Measurements from ENCODE around the gene AIFM3.
A peak's percentile ranks its signal among the peaks of the same experiment; 100 is the strongest.

The AIFM3 gene

DNA sequence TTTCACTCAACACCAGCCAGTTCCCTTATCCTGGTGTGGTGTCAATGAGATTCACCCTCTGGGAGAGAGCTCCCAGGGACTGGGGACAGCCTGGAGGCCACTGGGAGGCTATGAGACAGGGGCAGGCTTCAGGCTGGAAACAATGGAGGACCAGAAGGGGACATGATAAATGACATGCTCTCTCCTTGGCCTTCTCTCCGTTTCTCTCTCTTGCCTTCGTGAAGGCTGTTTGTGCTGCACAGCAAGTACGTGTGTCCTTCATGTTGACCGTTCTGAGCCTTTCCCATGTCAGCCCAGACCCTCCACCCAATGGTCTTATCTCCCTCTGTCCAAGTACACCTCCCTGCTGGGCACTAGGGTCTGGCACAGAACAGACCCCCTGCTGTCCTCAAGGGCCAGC, 13.5 kb downstream of the AIFM3 start:
- H3K9me3 ChIP-seq (ENCODE audit: insufficient read depth, low read length) = no peaks in the 10 kb centered on the region
- H3K4me3 ChIP-seq (ENCODE audit: insufficient read depth, low read length, poor library complexity, severe bottlenecking) = no peak overlapping the region
- H3K9ac ChIP-seq (ENCODE audit: low read length) = no peak overlapping the region
- H3K79me2 ChIP-seq (ENCODE audit: insufficient read depth, low read length) = no peaks in the 10 kb centered on the region
- no peak overlapping the region for H3K27ac ChIP-seq (ENCODE audit: low read depth, low read length)
- no peak overlapping the region for H2AFZ ChIP-seq (ENCODE audit: low read depth, low read length, severe bottlenecking)
- H3K36me3 ChIP-seq (ENCODE audit: low read length) = no peaks in the 10 kb centered on the region
- no peak for TF ChIP-seq EZH2phosphoT487 (conservative IDR thresholded peaks at IDR 0.05; ENCODE audit: low read length)
- TF ChIP-seq, protein P1, sequence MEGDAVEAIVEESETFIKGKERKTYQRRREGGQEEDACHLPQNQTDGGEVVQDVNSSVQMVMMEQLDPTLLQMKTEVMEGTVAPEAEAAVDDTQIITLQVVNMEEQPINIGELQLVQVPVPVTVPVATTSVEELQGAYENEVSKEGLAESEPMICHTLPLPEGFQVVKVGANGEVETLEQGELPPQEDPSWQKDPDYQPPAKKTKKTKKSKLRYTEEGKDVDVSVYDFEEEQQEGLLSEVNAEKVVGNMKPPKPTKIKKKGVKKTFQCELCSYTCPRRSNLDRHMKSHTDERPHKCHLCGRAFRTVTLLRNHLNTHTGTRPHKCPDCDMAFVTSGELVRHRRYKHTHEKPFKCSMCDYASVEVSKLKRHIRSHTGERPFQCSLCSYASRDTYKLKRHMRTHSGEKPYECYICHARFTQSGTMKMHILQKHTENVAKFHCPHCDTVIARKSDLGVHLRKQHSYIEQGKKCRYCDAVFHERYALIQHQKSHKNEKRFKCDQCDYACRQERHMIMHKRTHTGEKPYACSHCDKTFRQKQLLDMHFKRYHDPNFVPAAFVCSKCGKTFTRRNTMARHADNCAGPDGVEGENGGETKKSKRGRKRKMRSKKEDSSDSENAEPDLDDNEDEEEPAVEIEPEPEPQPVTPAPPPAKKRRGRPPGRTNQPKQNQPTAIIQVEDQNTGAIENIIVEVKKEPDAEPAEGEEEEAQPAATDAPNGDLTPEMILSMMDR (IDR thresholded peaks at IDR 0.05; ENCODE audit: insufficient read depth, low read length, poor library complexity, severe bottlenecking) = no peak
- no peaks in the 10 kb centered on the region for H3K9me2 ChIP-seq (replicated peaks; ENCODE audit: insufficient read depth, low read length)
- H3F3A ChIP-seq (ENCODE audit: insufficient read depth) = no peaks in the 10 kb centered on the region
- no peaks in the 10 kb centered on the region for H3K27me3 ChIP-seq (ENCODE audit: low read length)
- no peaks in the 10 kb centered on the region for H4K20me1 ChIP-seq (ENCODE audit: low read depth, low read length)
- H3K4me2 ChIP-seq (ENCODE audit: low read depth, low read length, poor library complexity, severe bottlenecking) = no peak overlapping the region

DNA sequence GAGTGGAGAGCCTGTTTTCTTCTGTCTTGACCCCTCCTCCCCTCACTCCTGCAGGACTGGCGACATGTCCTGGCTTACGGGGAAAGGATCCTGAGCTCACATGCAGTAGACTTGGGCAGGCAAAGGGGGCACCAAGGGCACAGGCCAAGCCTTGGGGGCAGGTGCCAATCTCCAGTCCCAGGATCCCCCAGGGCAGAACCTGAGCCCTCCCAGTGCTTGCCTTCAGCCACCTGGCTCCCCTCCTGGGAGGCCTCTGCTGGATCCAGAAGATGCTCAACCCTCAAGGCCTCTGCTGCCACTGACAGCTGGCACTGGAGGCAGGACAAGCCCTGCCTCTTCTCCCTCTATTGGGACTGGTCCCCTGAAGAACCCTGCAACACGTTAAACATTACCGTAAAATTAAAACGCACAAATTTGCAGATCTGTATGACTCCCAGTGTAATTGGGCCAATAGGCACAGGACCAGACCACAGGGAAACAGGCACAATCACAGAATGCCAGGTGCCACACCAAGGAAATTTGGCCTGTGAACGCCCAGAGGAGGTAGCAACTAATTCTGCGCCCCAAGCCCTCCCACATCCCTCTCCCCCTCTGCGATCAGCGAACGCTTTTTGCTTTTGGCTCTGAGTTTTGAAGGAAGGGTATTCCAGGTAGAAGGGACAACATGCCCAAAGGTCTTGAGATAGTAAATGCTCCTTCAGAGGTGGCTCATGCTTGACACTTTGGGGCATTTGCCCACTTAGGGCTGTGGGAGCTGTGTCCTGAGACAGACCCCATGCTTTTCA, 14.1 kb downstream of the AIFM3 start:
- no peak for TF ChIP-seq EZH2phosphoT487 (conservative IDR thresholded peaks at IDR 0.05; ENCODE audit: low read length)
- TF ChIP-seq, protein P1 (IDR thresholded peaks at IDR 0.05; ENCODE audit: insufficient read depth, low read length, poor library complexity, severe bottlenecking) = no peak
- H3K27me3 ChIP-seq (ENCODE audit: low read length) = no peaks in the 10 kb centered on the region
- no peaks in the 10 kb centered on the region for H3K79me2 ChIP-seq (ENCODE audit: insufficient read depth, low read length)
- peak overlapping the region; percentile 89 for H2AFZ ChIP-seq (ENCODE audit: low read depth, low read length, severe bottlenecking)
- no peaks in the 10 kb centered on the region for H3F3A ChIP-seq (ENCODE audit: insufficient read depth)
- H4K20me1 ChIP-seq (ENCODE audit: low read depth, low read length) = no peaks in the 10 kb centered on the region
- H3K9me3 ChIP-seq (ENCODE audit: insufficient read depth, low read length) = no peaks in the 10 kb centered on the region
- H3K9me2 ChIP-seq (replicated peaks; ENCODE audit: insufficient read depth, low read length) = no peaks in the 10 kb centered on the region
- H3K36me3 ChIP-seq (ENCODE audit: low read length) = no peaks in the 10 kb centered on the region
- H3K4me3 ChIP-seq (ENCODE audit: insufficient read depth, low read length, poor library complexity, severe bottlenecking) = peak overlapping the region; percentile 73
- H3K27ac ChIP-seq (ENCODE audit: low read depth, low read length) = no peak overlapping the region
- peak overlapping the region; percentile 81 for H3K9ac ChIP-seq (ENCODE audit: low read length)
- H3K4me2 ChIP-seq (ENCODE audit: low read depth, low read length, poor library complexity, severe bottlenecking) = peak overlapping the region; percentile 93

DNA sequence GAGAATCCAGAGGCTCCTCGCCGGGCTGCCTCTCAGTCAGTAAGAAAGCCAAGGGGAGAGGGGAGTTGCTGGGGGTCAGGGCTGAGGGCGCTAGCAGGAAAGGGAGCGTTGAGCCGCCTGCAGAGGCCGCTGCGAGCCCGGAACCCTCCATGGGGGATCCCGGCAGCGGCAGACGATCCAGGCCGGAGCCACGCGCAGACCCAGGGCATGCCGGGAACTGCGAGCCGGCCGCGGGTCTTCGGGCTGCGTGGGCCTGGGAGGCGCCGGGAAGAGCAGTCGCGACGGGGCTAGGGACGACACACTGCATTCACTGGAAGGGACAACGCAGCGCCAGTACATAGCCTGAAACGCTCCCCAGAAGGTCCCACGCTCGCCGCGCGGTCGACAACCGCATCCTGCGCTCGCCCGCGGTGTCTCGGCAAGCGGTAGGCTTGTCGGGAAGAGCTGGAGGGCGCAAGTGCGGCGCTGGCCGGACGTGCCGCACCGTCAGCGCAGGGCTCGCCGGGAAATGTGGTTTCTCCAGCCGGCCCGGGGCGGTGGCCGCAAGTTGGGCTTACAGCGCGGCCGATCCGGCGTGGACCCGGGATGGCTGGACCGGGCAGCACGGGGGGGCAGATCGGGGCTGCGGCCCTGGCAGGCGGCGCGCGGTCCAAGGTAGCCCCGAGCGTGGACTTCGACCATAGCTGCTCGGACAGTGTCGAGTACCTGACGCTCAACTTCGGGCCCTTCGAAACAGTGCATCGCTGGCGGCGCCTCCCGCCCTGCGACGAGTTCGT, 14.9 kb downstream of the AIFM3 start, which contains the start of gene LZTR1:
LZTR1 (plus strand) TSS at position 511 of the 776 bp plus-strand sequence; CDS start at position 586, 75 bp downstream.
- TF ChIP-seq, protein P1 (IDR thresholded peaks at IDR 0.05; ENCODE audit: insufficient read depth, low read length, poor library complexity, severe bottlenecking) = no peak
- no peak for TF ChIP-seq EZH2phosphoT487 (conservative IDR thresholded peaks at IDR 0.05; ENCODE audit: low read length)
- H4K20me1 ChIP-seq (ENCODE audit: low read depth, low read length) = no peaks in the 10 kb centered on the region
- H3K27ac ChIP-seq (ENCODE audit: low read depth, low read length) = no peak within 1 kb of the TSS

More for the DNA sequence above, 14.9 kb downstream of the AIFM3 start, which contains the start of gene LZTR1:
- Histone ChIP-seq H3F3A (ENCODE audit: insufficient read depth) (no peaks in the 10 kb centered on the region), H3K4me3 (ENCODE audit: insufficient read depth, low read length, poor library complexity, severe bottlenecking) (peak within 1 kb of the TSS; percentile 73), H2AFZ (ENCODE audit: low read depth, low read length, severe bottlenecking) (peak within 1 kb of the TSS; percentile 91), H3K27me3 (ENCODE audit: low read length) (no peaks in the 10 kb centered on the region), H3K79me2 (ENCODE audit: insufficient read depth, low read length) (no peaks in the 10 kb centered on the region), H3K9ac (ENCODE audit: low read length) (peak within 1 kb of the TSS; percentile 81), H3K9me3 (ENCODE audit: insufficient read depth, low read length) (no peaks in the 10 kb centered on the region), H3K4me2 (ENCODE audit: low read depth, low read length, poor library complexity, severe bottlenecking) (peak within 1 kb of the TSS; percentile 93), H3K9me2 (replicated peaks; ENCODE audit: insufficient read depth, low read length) (no peaks in the 10 kb centered on the region), H3K36me3 (ENCODE audit: low read length) (no peaks in the 10 kb centered on the region)

All from SU-DHL-6 (cell line).